ENCODE results near the gene ITPK1. TPM values are rescaled to one million over a fixed set of nuclear protein-coding genes. Genes with fewer than 3 reads are reported as not detected.

The ITPK1 gene
- total RNA-seq, 1 donor from 2014 or later = 136 TPM

DNA sequence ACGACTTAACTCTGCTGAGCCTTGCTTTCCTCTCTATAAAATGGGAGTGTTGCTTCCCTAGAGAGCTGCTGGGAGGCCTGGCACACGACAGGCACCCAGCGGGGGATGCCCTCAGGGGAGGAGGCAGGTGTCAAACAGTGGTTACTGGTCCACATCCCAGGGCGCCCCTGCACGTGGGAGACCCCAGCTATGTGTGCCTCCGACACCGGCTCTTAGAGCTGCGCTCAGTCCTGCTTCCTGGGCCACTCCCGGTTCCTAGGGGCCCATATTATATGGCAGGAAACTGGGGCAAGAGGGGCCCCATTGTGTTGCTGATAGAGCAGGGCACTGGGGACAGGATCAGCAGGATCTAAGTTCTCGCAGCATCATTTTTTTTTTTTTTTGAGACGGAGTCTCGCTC, 145.5 kb downstream of the ITPK1 start:
- intact Hi-C loops (cut with micrococcal nuclease) = no loop called here
- DNase-seq (no peak), ATAC-seq (no peak)

DNA sequence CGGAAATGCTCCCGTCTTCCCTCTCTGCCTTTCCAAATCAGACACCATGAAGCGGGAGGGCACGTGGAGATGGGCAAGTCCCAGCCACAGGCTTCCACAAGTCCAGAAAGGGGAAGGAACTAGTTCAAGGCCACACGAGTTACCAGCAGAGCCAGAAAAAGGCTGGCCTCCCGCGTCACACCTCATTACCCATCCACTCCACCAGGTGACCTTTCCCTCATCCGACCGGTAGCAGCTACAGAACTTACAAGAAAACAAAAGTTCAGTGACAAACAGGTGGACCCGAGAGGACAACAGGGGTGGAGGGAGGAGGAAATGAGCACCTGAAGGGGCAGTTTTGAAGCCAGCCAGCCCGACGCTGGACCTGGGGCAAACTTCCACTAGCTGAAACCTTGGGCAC, 145.9 kb downstream of the ITPK1 start:
- DNase-seq (no peak), ATAC-seq (no peak)
- intact Hi-C loops (cut with micrococcal nuclease) = no loop called here

DNA sequence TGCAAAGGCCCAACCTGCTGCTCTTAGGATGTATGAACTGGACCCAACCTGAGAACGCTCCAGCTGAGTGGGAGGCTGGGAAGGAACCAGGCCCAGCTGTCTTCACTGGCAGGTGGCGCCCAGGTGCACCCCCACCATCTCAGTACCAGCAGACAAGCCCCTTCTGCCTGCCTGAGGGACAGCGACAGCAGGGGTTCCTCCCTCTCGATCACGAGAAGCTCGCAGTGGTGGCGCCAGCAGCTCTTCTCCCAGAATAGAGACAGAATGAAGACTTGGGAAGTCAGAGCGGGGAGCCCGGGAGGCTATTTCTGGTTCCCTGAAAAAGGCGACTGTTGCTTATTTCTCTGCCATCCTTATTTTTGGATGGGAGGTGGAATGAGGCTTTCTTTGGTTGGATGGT, 146.3 kb downstream of the ITPK1 start:
- ATAC-seq = no peak
- intact Hi-C loops (cut with micrococcal nuclease) = no loop called here
- DNase-seq = no peak

DNA sequence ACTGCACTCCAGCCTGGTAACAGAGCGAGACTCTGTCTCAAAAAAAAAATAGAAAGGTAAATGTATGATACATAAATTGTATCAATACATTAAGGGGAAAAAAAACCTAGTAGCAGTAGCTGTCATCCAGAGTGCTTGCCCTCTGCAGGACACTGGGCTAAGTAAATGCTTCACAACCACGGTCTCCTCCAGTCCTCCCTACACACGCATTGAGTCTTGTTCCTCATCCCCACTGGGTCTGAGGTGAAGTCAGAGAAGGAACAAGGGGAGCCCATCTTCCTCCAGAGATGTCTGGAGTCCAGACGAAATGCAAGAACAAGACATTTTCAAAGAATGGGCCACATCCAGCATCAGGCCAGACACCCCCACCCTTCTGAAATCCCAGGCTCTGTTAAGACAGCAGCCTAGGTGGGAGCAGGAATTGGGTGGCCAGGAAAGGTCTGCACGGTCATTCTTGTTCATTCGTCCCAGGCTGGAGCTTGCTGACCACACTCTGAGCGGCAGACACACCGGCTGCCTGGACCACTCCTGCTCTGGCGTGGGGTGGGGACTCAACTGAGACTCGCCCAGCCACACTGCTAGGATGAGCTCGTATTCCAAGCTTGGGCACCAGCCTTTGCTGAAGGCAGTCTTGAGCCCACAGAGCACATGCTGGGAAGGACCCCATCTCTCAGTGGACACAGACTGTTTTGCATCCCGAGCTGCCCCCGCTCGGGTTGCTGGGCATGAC, 147.3 kb downstream of the ITPK1 start:
- intact Hi-C loops (cut with micrococcal nuclease) = no loop called here
- DNase-seq (no peak), ATAC-seq (no peak)

DNA sequence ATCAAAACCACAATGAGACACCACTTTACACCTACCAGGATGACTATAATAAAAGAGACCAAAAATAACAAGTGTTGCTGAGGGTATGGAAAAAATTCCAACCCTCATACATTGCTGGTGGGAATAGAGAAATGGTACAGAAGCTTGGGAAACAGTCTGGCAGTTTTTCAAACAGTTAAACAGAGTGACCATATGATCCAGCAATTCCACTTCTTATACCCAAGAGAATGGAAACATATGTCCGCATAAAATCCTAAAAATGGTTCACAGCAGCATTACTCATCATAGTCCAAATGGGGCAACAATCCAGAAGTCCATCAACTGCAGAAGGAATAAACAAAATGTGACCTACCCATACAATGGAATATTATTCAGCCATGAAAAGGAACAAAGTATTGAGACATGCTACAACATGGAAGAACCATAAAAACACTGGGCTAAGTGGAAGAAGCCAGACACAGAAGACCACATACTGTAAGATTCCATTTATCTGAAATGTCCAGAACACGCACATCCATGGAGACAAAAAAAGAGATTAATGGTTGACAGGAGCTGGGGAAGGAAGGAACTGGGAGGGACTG, 148.3 kb downstream of the ITPK1 start:
- intact Hi-C loops (cut with micrococcal nuclease) = no loop called here
- ATAC-seq (no peak), DNase-seq (no peak)

DNA sequence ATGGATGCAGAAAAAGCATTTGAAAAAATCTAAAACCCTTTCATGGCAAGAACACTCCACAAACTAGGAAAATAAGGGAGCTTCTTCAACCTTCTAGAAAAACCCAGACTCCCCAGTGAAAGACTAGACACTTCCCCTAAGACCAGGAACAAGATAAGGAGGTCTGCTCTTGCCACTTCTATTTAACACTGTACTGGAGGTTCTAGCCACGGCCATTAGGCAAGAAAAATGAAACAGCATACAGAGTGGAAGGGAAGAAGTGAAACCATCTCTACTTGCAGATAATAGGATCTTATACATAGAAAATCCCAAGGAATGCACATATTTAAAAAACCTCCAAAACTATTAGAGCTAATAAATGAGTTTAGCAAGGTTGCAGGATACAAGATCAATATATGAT, 150.4 kb downstream of the ITPK1 start:
- no peak for DNase-seq
- ATAC-seq = no peak
- intact Hi-C loops (cut with micrococcal nuclease) = no loop called here

DNA sequence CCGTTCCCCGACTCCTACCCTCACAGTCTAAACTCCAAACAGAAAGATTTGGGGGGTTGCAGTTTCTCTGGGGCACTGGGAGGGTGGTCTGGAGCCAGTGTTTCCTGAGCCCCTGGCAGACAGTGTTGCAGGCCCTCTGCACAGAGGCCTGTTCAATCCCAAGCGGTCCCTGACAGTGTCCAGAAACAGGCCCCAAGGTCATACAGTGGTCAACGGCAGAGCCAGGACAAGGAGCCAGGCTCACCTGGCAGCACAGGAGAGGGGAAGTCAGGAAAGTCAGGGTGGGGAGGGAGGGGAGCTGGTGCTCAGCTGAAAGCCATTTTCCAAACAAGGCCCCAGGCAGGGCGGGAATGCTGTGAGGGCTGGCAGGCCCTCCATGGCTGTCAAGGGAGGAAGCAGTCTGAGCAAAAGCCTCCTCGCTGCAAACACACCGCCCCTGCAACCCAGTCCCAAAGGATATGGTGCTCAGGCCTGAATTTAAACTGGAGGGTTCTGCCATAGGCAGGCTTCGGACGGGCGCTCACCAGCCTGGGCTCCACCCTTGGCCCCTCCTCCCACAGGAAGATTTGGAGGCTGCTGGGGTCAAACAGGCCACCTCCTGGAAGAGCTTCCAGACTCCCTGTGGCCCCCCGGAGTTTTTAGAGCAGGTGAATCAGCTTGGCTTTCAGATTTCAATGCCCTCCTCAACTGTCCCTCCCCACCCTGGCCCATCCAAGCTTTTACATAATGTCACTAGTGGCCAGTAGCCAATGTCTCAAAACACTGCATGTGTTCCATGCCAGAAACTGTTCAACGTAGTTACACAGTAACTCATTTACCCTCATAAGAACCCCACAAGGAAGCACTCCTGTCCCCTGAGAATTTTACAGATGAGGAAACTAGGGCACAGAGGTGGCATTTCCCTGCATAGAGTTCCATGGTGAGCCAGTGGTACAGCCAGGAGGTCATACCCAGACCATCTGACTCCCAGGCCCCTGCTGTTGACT, 151.3 kb downstream of the ITPK1 start:
- intact Hi-C loops (cut with micrococcal nuclease) = no loop called here
- DNase-seq = peak; percentile 38
- peak; percentile 75 for ATAC-seq

DNA sequence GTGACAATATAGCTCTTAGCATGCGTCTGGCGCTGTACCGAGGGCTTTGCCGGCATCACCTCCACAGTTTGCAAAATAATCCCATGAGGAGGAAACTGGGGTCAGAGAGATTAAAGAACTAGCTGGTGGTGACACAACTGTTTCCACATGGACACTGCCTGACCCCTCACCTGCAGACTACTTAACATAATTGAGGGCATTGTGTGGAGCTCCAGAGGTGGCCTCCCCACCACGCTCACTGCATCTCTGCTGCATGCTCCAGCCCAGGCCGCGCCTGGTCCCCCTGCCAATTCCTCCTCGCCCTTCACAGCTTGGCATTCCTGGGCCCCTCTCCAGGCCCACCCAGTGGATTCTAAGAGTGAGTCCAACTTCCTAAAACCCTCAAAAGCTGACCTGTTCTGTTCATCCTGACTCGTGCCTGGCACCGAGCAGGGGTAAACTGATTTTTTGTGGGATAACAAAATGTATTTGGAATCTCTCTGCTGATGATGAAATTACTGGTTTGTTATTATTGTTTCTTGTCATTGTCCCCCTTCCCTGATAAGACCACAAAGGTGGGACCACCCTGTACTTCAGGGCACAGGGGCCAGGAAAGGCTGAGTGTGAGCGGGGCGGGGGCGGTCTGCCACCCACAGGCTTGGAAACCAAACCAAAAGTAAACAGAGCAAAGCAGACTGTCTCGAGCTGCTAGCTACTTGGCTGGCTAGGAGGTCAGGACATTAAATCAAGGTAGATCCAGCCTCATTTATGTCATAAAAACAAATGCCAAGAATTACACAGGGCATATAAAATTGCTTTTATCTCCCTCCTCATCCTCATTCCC, 152.2 kb downstream of the ITPK1 start:
- ATAC-seq (peak; percentile 25), DNase-seq (peak; percentile 49)
- intact Hi-C loops (cut with micrococcal nuclease) = no loop called here

DNA sequence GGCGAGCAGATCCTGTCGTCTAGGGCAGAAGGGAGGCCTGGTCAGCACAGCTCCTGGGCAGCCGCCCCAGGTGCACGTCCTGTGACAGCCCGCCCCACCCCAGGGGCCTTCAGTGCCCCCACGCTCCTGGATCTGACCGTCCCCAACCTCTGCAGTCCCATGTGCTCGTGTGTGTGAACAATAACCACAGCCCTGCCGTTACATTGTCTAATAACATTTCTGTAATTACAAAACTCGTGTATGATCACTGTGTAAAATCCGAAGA, 153.0 kb downstream of the ITPK1 start:
- no peak for DNase-seq
- intact Hi-C loops (cut with micrococcal nuclease) = no loop called here
- no peak for ATAC-seq

DNA sequence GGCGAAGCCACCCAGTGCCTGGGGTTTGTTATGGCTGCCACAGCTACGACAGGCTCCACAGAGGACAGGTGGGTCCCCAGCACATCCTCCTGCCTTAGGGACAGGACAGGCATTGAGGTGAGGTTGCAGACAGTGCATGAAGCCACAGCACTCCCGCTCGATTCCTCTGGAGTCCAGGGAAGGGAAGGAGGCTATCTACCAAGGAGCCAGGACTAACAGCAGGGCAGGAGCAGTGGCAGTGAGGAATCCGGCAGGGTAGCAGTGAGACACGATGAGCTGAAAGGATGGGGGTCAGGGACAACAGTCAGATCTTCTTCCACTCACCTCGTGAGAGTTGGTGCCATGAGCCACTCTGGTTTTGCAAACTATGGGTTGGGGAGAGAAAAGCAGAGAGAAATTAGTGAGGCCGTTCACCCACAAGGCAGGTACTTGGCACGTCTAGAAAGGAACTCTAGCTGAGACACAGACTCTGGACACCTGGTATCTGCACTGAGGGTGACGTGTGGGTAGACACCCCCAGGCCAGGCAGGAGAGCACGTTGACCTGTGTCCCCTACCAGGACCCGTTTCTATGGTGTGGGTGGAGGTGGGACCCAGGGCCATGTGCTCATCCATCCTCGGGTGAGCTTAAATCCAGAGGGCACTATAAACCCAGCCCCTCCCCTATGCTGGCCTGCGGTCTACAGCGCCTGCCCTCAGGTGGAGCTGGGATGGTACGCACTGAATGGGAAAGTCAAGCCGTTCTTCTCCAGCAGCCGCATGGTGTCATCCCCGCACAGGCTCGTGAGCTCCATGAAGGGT, 153.5 kb downstream of the ITPK1 start:
- ATAC-seq (no peak), DNase-seq (peak; percentile 23)
- intact Hi-C loops (cut with micrococcal nuclease) = no loop called here

DNA sequence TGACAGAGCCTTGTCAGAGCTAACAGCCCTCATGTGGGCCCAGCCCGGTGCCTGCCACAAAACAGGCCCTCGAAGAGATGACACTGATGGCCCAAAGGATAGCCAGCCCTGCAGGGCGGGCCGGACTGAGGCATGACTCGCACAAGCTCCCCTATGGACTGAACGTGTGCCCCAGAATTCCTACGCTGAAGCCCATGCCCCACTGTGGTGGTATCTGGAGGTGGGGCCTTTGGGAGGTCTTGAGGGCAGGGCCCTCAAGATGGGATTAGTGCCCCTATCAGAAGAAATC, 154.2 kb downstream of the ITPK1 start:
- intact Hi-C loops (cut with micrococcal nuclease) = no loop called here
- DNase-seq = peak; percentile 13

DNA sequence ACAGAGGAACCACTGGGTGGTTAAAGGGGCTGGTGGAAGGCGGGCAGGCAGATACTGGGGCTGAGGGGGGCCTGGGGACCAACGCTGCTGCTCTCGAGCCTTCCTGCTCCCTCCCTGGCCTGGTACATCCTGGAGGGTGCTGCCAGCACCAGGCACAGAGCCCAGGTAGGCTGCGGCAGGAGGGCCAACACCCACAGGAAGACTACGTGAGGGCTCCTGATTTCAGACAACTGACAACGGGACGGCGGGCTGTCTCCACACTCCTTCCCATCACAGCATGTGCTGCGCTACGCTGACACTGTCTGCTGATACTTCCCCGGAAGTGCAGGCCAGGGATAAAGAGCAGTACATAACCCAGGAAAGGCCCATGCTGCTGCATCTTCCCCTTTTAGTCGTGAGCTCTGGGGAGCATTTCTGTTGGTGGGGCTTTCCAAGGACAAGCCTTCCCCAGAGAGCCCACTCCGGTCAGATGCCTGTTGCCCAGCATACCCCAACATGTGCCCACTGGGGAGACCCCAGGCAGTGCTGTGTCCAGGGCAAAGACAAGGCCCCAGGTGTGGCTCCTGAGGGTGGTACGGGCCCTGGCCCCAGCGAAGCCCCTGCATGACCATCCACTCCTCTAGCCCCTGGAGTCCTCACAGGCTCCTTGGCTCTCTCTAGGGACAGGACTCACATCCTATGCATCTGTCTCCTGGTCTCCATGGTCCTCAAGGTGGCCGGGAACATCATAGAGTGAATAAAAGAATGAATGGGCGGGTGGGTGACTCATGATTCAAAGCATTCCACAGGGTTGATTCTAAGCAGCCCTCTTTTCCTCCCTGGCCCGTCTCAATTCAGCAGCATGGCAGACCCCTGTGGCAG, 154.8 kb downstream of the ITPK1 start:
- ATAC-seq = no peak
- intact Hi-C loops (cut with micrococcal nuclease) = no loop called here
- peak; percentile 38 for DNase-seq

More for the DNA sequence above, 154.2 kb downstream of the ITPK1 start:
- ATAC-seq = no peak

DNA sequence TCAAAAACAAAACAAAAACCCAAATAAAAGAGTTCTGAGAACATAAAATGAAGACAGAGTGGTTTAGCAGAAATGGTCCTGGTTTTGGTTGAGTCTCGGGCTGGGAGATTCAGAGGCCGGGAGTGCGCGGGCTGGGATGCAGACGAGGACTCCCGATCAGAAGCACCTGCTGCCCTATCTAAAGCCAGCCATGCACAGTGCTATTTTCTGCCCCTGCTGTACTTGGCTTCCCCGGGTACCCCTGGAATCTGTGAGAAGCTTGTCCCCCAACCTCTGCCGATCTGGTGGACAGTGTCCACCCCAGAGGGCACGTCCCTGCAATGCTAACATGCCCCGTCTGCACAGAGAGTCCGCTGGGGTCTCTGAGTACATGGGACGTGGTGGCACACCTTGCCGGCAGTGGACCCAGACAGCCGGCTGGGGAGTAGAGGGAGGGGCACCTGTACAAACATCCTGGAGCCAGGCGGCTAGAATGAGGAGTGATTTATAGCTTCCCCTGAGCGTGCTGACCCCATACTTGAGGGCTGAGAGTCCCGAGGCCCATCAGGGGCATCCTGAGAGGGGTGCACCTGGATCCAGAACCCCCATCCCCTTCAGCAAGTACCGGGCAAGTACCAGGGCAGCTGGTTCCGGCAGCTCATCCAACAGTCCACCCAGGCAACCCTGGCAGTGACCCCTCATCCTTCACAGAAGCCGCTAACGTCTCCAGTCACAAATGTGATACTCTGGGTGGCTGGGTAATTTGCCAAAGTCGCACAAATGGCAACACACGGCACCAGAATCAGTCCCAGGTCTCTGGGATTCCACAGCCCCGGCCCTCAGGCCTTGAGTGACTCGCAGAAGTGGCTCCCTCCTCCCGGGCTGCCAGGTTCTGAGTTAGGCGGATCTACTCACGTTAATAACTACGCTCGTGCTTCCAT, 155.7 kb downstream of the ITPK1 start:
- DNase-seq = peak; percentile 22
- peak; percentile 4 for ATAC-seq
- intact Hi-C loops (cut with micrococcal nuclease) = no loop called here

DNA sequence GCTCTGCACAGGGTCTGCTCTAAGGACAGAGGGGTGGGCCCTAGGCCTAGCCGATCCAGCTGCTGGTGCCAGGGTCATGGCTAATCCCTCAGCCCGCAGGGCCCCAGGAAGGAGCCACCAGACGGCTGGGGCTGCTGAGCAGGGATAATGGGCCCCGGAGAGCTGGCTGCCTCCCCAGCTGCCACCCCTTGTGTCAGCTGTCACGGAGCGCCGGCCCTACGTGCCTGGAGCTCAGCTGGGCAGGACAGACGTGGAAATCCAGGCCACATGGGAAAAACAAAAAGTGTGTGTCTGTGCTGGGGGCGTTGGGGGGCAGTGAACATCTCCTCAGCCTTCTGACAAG, 156.6 kb downstream of the ITPK1 start:
- ATAC-seq (peak; percentile 57), DNase-seq (peak; percentile 70)
- intact Hi-C loops (cut with micrococcal nuclease) = no loop called here

DNA sequence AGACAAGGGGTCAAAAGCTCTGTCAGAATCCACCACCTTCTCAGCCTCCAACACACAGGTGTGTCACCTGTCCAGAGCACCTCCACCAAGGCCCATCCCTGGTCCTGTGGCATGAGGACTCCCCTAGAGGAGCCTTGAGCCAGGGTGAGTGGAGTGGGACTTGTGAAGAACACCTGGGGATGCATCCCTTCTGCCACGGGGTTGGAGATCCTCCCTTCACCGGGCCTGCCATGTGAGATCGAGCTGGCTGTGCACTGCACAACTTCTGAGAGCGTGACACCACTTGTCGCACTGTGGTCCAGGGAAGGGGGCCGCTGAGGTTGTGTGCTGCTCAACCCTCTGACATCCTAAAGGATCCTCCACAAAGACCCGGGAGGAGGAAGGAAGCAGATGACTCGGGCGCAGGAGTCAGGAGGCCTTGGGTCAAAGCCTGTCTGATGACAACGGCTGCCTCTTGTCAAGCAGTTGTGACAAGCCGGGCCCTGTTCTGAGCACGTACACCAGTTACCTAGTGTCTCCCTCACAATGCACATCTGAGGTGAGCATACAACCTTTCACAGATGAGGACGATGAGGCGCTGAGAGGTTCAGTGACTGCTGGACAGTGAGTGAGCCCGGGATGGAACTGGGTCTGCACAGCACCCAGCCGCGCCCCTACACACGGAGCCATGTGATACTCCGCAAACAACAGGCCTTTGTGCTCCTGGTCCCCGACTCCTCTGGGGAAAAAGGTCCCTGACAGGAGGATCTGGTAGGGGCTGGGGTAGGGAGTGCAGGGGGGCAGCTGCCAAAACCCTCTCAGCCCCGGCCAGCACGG, 157.1 kb downstream of the ITPK1 start:
- intact Hi-C loops (cut with micrococcal nuclease) = no loop called here
- no peak for ATAC-seq
- peak; percentile 29 for DNase-seq

DNA sequence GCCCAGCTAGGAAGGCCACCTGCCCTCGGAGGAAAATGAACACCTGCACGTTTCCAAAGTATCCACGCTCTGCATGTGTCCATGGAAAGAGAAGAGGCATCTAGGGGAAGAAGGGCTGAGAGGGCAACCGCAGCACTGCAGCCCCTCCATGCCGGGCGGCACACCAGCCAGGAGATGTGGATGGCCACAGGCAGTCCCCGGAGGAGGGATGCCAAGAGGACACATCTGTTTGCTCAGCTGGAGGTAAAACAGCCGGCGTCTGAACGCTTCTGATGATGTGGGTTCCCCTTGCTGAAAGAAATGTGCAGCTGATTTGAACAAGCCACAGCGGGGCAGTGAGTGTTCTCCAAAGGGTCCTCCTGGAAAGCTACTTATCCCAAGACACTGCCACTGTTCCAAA, 158.8 kb downstream of the ITPK1 start:
- ATAC-seq (no peak), DNase-seq (peak; percentile 9)
- intact Hi-C loops (cut with micrococcal nuclease) = no loop called here

All from left ventricle myocardium superior (tissue), 1 donor.